Breast epithelium (tissue), 3 donors: ENCODE data around the gene AHSG.

Source experiments
- POLR2A ChIP-seq: fragments of 450-650 bp; IDR thresholded peaks from one replicate; pipeline ENCODE4 v1.6.1; 2016; ENCODE audit warnings: antibody characterized with exemption, mild to moderate bottlenecking, moderate library complexity
- POLR2AphosphoS5 ChIP-seq, 3 donors: sonication (generic); formaldehyde crosslinking; IDR thresholded peaks; one replicate each; pipeline ENCODE4 v1.6.1; 2017; ENCODE audit warnings: antibody characterized with exemption in 3 of 3

GRCh38 chr3:186668426-186668825 lies 55.6 kb downstream of the AHSG start:
- TF ChIP-seq POLR2A (no peak), POLR2AphosphoS5 (IDR thresholded peaks at IDR 0.05) (no peak)
